Mesenchymal stem cell (in vitro differentiated cells and primary cell): ENCODE results near the gene PIANP.

Experiments used
- DNase-seq: peaks from one replicate; pipeline ENCODE4 v3.0.0-alpha.2; 2013
- H2AFZ ChIP-seq: one replicate; pipeline ENCODE4 v1.6.1; 2013; ENCODE audit warnings: low read depth, mild to moderate bottlenecking, control low read depth, inconsistent platforms, low read length, moderate library complexity
- H2AK5ac ChIP-seq: 2 replicates; pipeline ENCODE4 v1.6.1; 2013; ENCODE audit warnings: low read length, moderate library complexity, mild to moderate bottlenecking, inconsistent platforms; ENCODE audit not compliant: severe bottlenecking
- H2BK120ac ChIP-seq: one replicate; pipeline ENCODE4 v1.6.1; 2013; ENCODE audit warnings: low read depth, mild to moderate bottlenecking, inconsistent platforms, low read length, moderate library complexity
- H2BK12ac ChIP-seq, 2 experiments: one replicate each; pipeline ENCODE4 v1.6.1; 2013; ENCODE audit warnings: inconsistent platforms in 2 of 2, low read length in 2 of 2, mild to moderate bottlenecking in 2 of 2, moderate library complexity in 2 of 2, control low read depth in 1 of 2
- H2BK15ac ChIP-seq: one replicate; pipeline ENCODE4 v1.6.1; 2013; ENCODE audit warnings: mild to moderate bottlenecking, low read depth, inconsistent platforms; ENCODE audit not compliant: poor library complexity, severe bottlenecking
- H2BK5ac ChIP-seq: 2 replicates; pipeline ENCODE4 v1.6.1; 2013; ENCODE audit warnings: low read depth, mild to moderate bottlenecking, low read length, control low read depth, inconsistent platforms; ENCODE audit not compliant: poor library complexity, severe bottlenecking
- H3K14ac ChIP-seq, 2 experiments: one replicate each; pipeline ENCODE4 v1.6.1; 2013; ENCODE audit warnings: inconsistent platforms in 2 of 2, low read length in 2 of 2, control low read depth in 1 of 2, mild to moderate bottlenecking in 1 of 2, moderate library complexity in 1 of 2
- H3K18ac ChIP-seq, 2 experiments: one replicate each; pipeline ENCODE4 v1.6.1; 2013; ENCODE audit warnings: inconsistent platforms in 2 of 2, low read length in 2 of 2, control low read depth in 1 of 2, low read depth in 1 of 2, mild to moderate bottlenecking in 1 of 2
- H3K23ac ChIP-seq, 2 experiments: one replicate each; pipeline ENCODE4 v1.6.1; 2013; ENCODE audit warnings: inconsistent platforms in 2 of 2, low read length in 2 of 2, mild to moderate bottlenecking in 2 of 2, moderate library complexity in 2 of 2, control low read depth in 1 of 2
- H3K27ac ChIP-seq: 2 replicates; pipeline ENCODE4 v1.5.1; 2013; ENCODE audit warnings: mild to moderate bottlenecking, moderate library complexity, low read length, control low read depth, inconsistent platforms; ENCODE audit not compliant: poor library complexity, severe bottlenecking
- H3K27me3 ChIP-seq, 2 experiments: 2 replicates each; pipeline versions ENCODE4 v1.6.1 to v1.7.0; 2013; ENCODE audit warnings: low read length in 2 of 2, mild to moderate bottlenecking in 2 of 2, moderate library complexity in 2 of 2, control low read depth in 1 of 2, inconsistent platforms in 1 of 2; ENCODE audit not compliant: control insufficient read depth in 1 of 2, insufficient read depth in 1 of 2
- H3K36me3 ChIP-seq, 2 experiments: 2 replicates each; pipeline versions ENCODE4 v1.6.1 to v1.7.0; 2013; ENCODE audit warnings: low read length in 2 of 2, control low read depth in 1 of 2, inconsistent platforms in 1 of 2, low read depth in 1 of 2, mild to moderate bottlenecking in 1 of 2; ENCODE audit not compliant: insufficient read depth in 2 of 2, control insufficient read depth in 1 of 2
- H3K4ac ChIP-seq, 2 experiments: one replicate each; pipeline ENCODE4 v1.6.1; 2013; ENCODE audit warnings: inconsistent platforms in 2 of 2, low read length in 2 of 2, mild to moderate bottlenecking in 2 of 2, moderate library complexity in 2 of 2, control low read depth in 1 of 2, low read depth in 1 of 2
- H3K4me1 ChIP-seq: 2 replicates; pipeline ENCODE4 v1.6.1; 2013; ENCODE audit warnings: low read depth, low read length, control low read depth; ENCODE audit not compliant: control insufficient read depth, insufficient read depth
- H3K4me2 ChIP-seq: 2 replicates; pipeline ENCODE4 v1.6.1; 2013; ENCODE audit warnings: low read length, mild to moderate bottlenecking, inconsistent platforms; ENCODE audit not compliant: poor library complexity, severe bottlenecking
- H3K4me3 ChIP-seq, 2 experiments: 2 replicates each; pipeline versions ENCODE4 v1.5.1 to v1.7.0; 2013; ENCODE audit warnings: low read length in 2 of 2, mild to moderate bottlenecking in 2 of 2, control low read depth in 1 of 2, low read depth in 1 of 2; ENCODE audit not compliant: insufficient read depth in 1 of 2
- H3K79me1 ChIP-seq: replicated peaks from 2 replicates; pipeline ENCODE4 v1.6.1; 2013; ENCODE audit warnings: mild to moderate bottlenecking, control low read depth, low read length, inconsistent platforms; ENCODE audit not compliant: poor library complexity, severe bottlenecking
- H3K9ac ChIP-seq: 2 replicates; pipeline ENCODE4 v1.7.0; 2013; ENCODE audit warnings: mild to moderate bottlenecking, low read length, moderate library complexity
- H3K9me3 ChIP-seq: 2 replicates; pipeline ENCODE4 v1.7.0; 2013; ENCODE audit warnings: mild to moderate bottlenecking, low read length; ENCODE audit not compliant: control insufficient read depth
- H4K8ac ChIP-seq: one replicate; pipeline ENCODE4 v1.6.1; 2013; ENCODE audit warnings: inconsistent platforms, mild to moderate bottlenecking, low read length, moderate library complexity
- H4K91ac ChIP-seq: one replicate; pipeline ENCODE4 v1.6.1; 2013; ENCODE audit warnings: mild to moderate bottlenecking, low read length, inconsistent platforms
- WGBS: methylation state at CpG from one replicate; pipeline ENCODE4 v1.1.7; 2013; ENCODE audit warnings: mixed read lengths; 5-methylcytosine and 5-hydroxymethylcytosine counted together

The PIANP gene

GRCh38 chr12:6692888-6693287, 7.7 kb downstream of the PIANP start:
- DNase-seq: no peak
- Histone ChIP-seq H4K8ac (no peak overlapping the region), H4K91ac (no peak overlapping the region), H2BK120ac (no peak overlapping the region), H3K4ac (no peak overlapping the region), H2BK5ac (no peak overlapping the region), H3K4me2 (no peak overlapping the region), H3K27ac (no peak overlapping the region), H3K23ac (no peak overlapping the region), H2BK12ac (no peak overlapping the region), H3K4me3 (no peak overlapping the region), H2AK5ac (no peak overlapping the region), H3K18ac (no peak overlapping the region), H2AFZ (no peak overlapping the region), H3K36me3 (peaks cover 6 to 37% of the 10 kb centered on the region in 2 experiments), H3K9me3 (no peaks in the 10 kb centered on the region), H3K9ac (no peak overlapping the region), H3K27me3 (peaks cover 0 to 9% of the 10 kb centered on the region in 2 experiments), H3K4me1 (peaks cover 9% of the 10 kb centered on the region), H3K79me1 (peaks cover 12% of the 10 kb centered on the region), H2BK15ac (no peak overlapping the region), H3K14ac (no peak overlapping the region)
- WGBS: no CpG with 5 or more reads among the region's 2 CpGs

GRCh38 chr12:6691473-6691872, 9.1 kb downstream of the PIANP start:
- Histone ChIP-seq H3K36me3 (peaks cover 6 to 27% of the 10 kb centered on the region in 2 experiments), H4K91ac (no peak overlapping the region), H2BK5ac (no peak overlapping the region), H3K27me3 (peaks cover 0 to 7% of the 10 kb centered on the region in 2 experiments), H3K4me1 (peaks cover 7% of the 10 kb centered on the region), H3K14ac (no peak overlapping the region), H3K4ac (no peak overlapping the region), H3K4me3 (no peak overlapping the region), H3K9ac (no peak overlapping the region), H2AFZ (no peak overlapping the region), H4K8ac (no peak overlapping the region), H3K18ac (no peak overlapping the region), H3K27ac (no peak overlapping the region), H3K9me3 (no peaks in the 10 kb centered on the region), H2AK5ac (no peak overlapping the region), H3K23ac (no peak overlapping the region), H2BK120ac (no peak overlapping the region), H3K4me2 (no peak overlapping the region), H2BK15ac (no peak overlapping the region), H3K79me1 (peaks cover 12% of the 10 kb centered on the region), H2BK12ac (no peak overlapping the region)
- 73% methylated on average over 3 of the region's 4 CpGs for WGBS
- DNase-seq: peak; percentile 58

GRCh38 chr12:6688999-6689882, 11.4 kb downstream of the PIANP start, which contains the start of gene ZNF384:
ZNF384 (minus strand) TSS chr12:6689375; CDS start chr12:6679520, 9,855 bp downstream.
- H2AFZ ChIP-seq: peak within 1 kb of the TSS; percentile 62
- peaks cover 9 to 10% of the 10 kb centered on the region in 2 experiments for H3K36me3 ChIP-seq
- H3K14ac ChIP-seq: peak within 1 kb of the TSS; percentile 86 to 92
- H3K4me3 ChIP-seq: peak within 1 kb of the TSS; percentile 87 to 96
- H3K23ac ChIP-seq: peak within 1 kb of the TSS; percentile 37 to 56
- H3K18ac ChIP-seq: peak within 1 kb of the TSS; percentile 93 to 97
- H3K4me2 ChIP-seq: peak within 1 kb of the TSS; percentile 80
- H3K27me3 ChIP-seq: no peaks in the 10 kb centered on the region
- peak within 1 kb of the TSS; percentile 84 for H3K27ac ChIP-seq
- no peaks in the 10 kb centered on the region for H3K9me3 ChIP-seq
- peak within 1 kb of the TSS; percentile 100 for H4K8ac ChIP-seq
- DNase-seq: peak; percentile 100
- peaks cover 11% of the 10 kb centered on the region for H3K79me1 ChIP-seq
- H3K4ac ChIP-seq: peak within 1 kb of the TSS; percentile 73 to 83
- H4K91ac ChIP-seq: peak within 1 kb of the TSS; percentile 99
- H2AK5ac ChIP-seq: peak within 1 kb of the TSS; percentile 20
- WGBS: 1% methylated on average over 28 of the region's 72 CpGs
- H3K4me1 ChIP-seq: peaks cover 7% of the 10 kb centered on the region
- H2BK5ac ChIP-seq: peak within 1 kb of the TSS; percentile 46
- H2BK12ac ChIP-seq: peak within 1 kb of the TSS in 1 of 2 experiments; percentile 79
- peak within 1 kb of the TSS; percentile 95 for H2BK120ac ChIP-seq
- peak within 1 kb of the TSS; percentile 95 for H2BK15ac ChIP-seq
- peak within 1 kb of the TSS; percentile 94 for H3K9ac ChIP-seq

GRCh38 chr12:6688543-6688998, 12.0 kb downstream of the PIANP start:
- H4K91ac ChIP-seq: peak overlapping the region; percentile 79
- peak overlapping the region in 1 of 2 experiments; percentile 79 for H2BK12ac ChIP-seq
- H3K27ac ChIP-seq: peak overlapping the region; percentile 84
- peak overlapping the region in 1 of 2 experiments; percentile 56 for H3K23ac ChIP-seq
- no peaks in the 10 kb centered on the region for H3K9me3 ChIP-seq
- H3K18ac ChIP-seq: peak overlapping the region; percentile 6 to 93
- H3K4me1 ChIP-seq: peaks cover 7% of the 10 kb centered on the region
- peak overlapping the region; percentile 74 for H4K8ac ChIP-seq
- no peak for DNase-seq
- peak overlapping the region in 1 of 2 experiments; percentile 29 for H3K14ac ChIP-seq
- H2BK5ac ChIP-seq: no peak overlapping the region
- WGBS: 3% methylated on average over 7 of the region's 13 CpGs
- H2AK5ac ChIP-seq: peak overlapping the region; percentile 5
- peak overlapping the region; percentile 94 for H3K9ac ChIP-seq
- peak overlapping the region in 1 of 2 experiments; percentile 83 for H3K4ac ChIP-seq
- no peak overlapping the region for H2BK15ac ChIP-seq
- peak overlapping the region; percentile 46 for H3K4me2 ChIP-seq
- peak overlapping the region; percentile 87 to 96 for H3K4me3 ChIP-seq
- H3K79me1 ChIP-seq: peaks cover 11% of the 10 kb centered on the region
- no peak overlapping the region for H2AFZ ChIP-seq
- H2BK120ac ChIP-seq: no peak overlapping the region
- H3K27me3 ChIP-seq: no peaks in the 10 kb centered on the region
- H3K36me3 ChIP-seq: peaks cover 11 to 14% of the 10 kb centered on the region in 2 experiments
